K562 (cell line): ENCODE results near the gene PNPLA7. TPM values are rescaled to one million over a fixed set of nuclear protein-coding genes. Genes with fewer than 3 reads are reported as not detected.

Experiments used
- BCLAF1 ChIP-seq, 2 experiments: fragments of 450-650 bp in 1 of 2; IDR thresholded peaks; 2 replicates each; pipeline ENCODE4 v1.6.1; 2011 to 2017; ENCODE audit warnings: low read depth in 2 of 2, antibody characterized with exemption in 1 of 2, borderline replicate concordance in 1 of 2, low read length in 1 of 2, mild to moderate bottlenecking in 1 of 2, mixed read lengths in 1 of 2; ENCODE audit not compliant: control insufficient read depth in 1 of 2
- CHCHD3 ChIP-seq: fragments of 250-450 bp; sonication (Bioruptor Pico); IDR thresholded peaks from 2 replicates; pipeline ENCODE4 v2.1.2; 2022; ENCODE audit warnings: mild to moderate bottlenecking
- FOXA3 ChIP-seq, 2 experiments: fragments of 450-650 bp in 1 of 2; sonication (generic) in 1 of 2; formaldehyde crosslinking; IDR thresholded peaks in 1 of 2; conservative IDR thresholded peaks in 1 of 2; 2 replicates each; pipeline versions ENCODE4 v1.4.0 to v1.8.0; 2020 to 2022; ENCODE audit warnings: mild to moderate bottlenecking in 2 of 2, missing genetic modification reagents in 1 of 2
- HDAC8 ChIP-seq: fragments of 450-650 bp; IDR thresholded peaks from 2 replicates; pipeline ENCODE4 v1.6.1; 2016; ENCODE audit warnings: mild to moderate bottlenecking, missing genetic modification characterization, moderate library complexity, missing compliant biosample characterization
- MEF2A ChIP-seq: IDR thresholded peaks from 2 replicates; pipeline ENCODE4 v1.6.1; 2011; ENCODE audit warnings: low read depth, mild to moderate bottlenecking, low read length, moderate library complexity; ENCODE audit not compliant: control insufficient read depth
- SAFB ChIP-seq: fragments of 200-400 bp; formaldehyde crosslinking; IDR thresholded peaks from 2 replicates; pipeline ENCODE4 v1.6.1; 2017; ENCODE audit warnings: low read depth, low read length, borderline replicate concordance
- TAF9B ChIP-seq: fragments of 450-650 bp; IDR thresholded peaks from 2 replicates; pipeline ENCODE4 v1.6.1; 2018; ENCODE audit warnings: mild to moderate bottlenecking; ENCODE audit not compliant: partially characterized antibody
- ZNF511 ChIP-seq: sonication (generic); formaldehyde crosslinking; IDR thresholded peaks from 2 replicates; pipeline ENCODE4 v1.8.0; 2022; ENCODE audit warnings: mild to moderate bottlenecking, missing genetic modification reagents
- ZNF592 ChIP-seq: fragments of 450-650 bp; IDR thresholded peaks from 2 replicates; pipeline ENCODE4 v1.6.1; 2017; ENCODE audit warnings: antibody characterized with exemption, mild to moderate bottlenecking
- ZNF75A ChIP-seq: fragments of 450-650 bp; formaldehyde crosslinking; IDR thresholded peaks from 2 replicates; pipeline ENCODE4 v1.4.0; 2020; ENCODE audit warnings: mild to moderate bottlenecking
- polyA plus RNA-seq, 8 experiments: library from polyadenylated mRNA; depleted of rRNA in 4 of 8; stranded (reverse) in 5 of 8; unstranded in 3 of 8; fragments of >200 nt; fragmentation: Nextera tagmentation in 2 of 8; fragmentation: Illumina TruSeq in 1 of 8; extraction: Ambion mirVana in 2 of 8; extraction: Trizol in 1 of 8; gene quantifications; 2 replicates each; pipeline versions ENCODE4 v1.2.1 to v1.2.3, GENCODE V29; 2011 to 2014; ENCODE audit warnings: inconsistent platforms in 1 of 8, missing spikeins in 1 of 8
- total RNA-seq, 7 experiments: library from RNA; depleted of rRNA in 6 of 7; stranded (reverse); fragments of >200 nt in 6 of 7; fragmentation: Illumina TruSeq in 2 of 7; extraction: Trizol in 2 of 7; gene quantifications; 2 replicates each; pipeline versions ENCODE4 v1.2.1 to v1.2.3, GENCODE V29; 2011 to 2021; ENCODE audit warnings: low replicate concordance in 1 of 7
- TF ChIP-seq, protein P1 (sequence below): fragments of 250-450 bp; sonication (Bioruptor Pico); IDR thresholded peaks from 2 replicates; pipeline ENCODE4 v1.8.0; 2022; ENCODE audit warnings: moderate library complexity, mild to moderate bottlenecking, inconsistent platforms
- TF ChIP-seq, protein P2 (sequence below): IDR thresholded peaks from 3 replicates; pipeline ENCODE4 v1.6.1; 2011; ENCODE audit warnings: borderline replicate concordance, mild to moderate bottlenecking, moderate library complexity; ENCODE audit not compliant: insufficient read length; ENCODE audit errors: extremely low read depth

Gene PNPLA7
- total and polyA plus RNA-seq, 9 of the 15 experiments (the other 6 are each of a cell fraction or from before 2014, with no cell fraction given) = 0.01 to 0.85 (median 0.19) TPM; not detected in 1

DNA sequence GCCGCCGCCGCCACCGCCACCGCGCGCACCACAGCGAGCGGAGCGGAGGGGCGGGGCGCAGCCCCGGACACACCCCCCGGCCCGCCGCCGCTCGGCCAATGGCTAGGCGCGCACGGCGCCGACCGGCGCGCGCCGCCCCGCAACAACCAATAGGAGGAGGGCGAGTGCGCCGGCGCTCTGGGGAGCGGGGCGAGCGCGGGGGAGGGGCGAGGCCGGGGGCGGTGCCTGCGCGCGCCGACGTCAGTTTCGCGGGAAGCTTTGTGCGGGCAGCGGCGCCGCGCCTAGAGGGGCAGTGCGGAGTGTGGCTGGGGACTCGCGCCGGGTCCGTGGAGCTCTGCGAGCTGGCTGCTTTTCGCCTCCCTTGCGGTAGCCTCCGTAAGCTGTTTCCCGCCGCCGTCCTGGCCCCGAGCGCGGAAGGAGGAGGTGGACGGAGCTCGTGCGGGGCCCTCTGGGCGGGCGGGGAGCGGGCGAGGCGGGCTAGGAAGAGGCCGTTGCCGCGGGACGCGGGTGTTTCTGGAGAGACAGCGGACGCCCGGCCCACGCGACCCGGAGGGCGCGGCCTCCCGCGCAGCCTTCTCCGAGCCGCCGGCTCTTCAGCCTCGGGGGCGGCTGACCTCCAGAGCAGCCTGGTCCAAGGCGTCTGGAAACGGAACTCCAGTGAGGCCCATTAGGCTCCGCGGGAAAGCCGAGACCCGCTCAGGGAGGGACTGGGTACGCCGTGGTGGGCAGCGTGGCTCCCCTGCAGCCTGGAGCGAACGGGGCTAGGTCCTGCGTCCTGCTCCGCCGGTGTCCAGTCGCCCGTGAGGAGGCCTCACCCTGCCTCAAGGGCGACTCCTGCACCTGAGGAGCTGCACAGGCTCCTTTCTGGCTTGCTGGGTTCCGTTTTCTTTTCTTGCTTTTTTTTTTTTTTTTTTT lies 40.5 kb upstream of the PNPLA7 start, which contains the start of gene ZMYND19 (continued):
- TF ChIP-seq BCLAF1 (IDR thresholded peaks at IDR 0.05; ENCODE audit: borderline replicate concordance in 1 of 2, control insufficient read depth in 1 of 2, low read depth in 2 of 2, low read length in 1 of 2) (no peak), ZNF592 (no peak), ZNF75A (no peak), SAFB (no peak), FOXA3 (CRISPR knock-in tag; conservative IDR thresholded peaks at IDR 0.05 in 1 of 2, IDR thresholded peaks at IDR 0.05 in 1 of 2) (no peak), TAF9B (no peak), CHCHD3 (CRISPR knock-in tag) (no peak), HDAC8 (tag) (no peak), MEF2A (no peak), ZNF511 (no peak)
- TF ChIP-seq, protein P1, sequence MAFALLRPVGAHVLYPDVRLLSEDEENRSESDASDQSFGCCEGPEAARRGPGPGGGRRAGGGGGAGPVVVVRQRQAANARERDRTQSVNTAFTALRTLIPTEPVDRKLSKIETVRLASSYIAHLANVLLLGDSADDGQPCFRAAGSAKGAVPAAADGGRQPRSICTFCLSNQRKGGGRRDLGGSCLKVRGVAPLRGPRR = no peak
- TF ChIP-seq, protein P2, sequence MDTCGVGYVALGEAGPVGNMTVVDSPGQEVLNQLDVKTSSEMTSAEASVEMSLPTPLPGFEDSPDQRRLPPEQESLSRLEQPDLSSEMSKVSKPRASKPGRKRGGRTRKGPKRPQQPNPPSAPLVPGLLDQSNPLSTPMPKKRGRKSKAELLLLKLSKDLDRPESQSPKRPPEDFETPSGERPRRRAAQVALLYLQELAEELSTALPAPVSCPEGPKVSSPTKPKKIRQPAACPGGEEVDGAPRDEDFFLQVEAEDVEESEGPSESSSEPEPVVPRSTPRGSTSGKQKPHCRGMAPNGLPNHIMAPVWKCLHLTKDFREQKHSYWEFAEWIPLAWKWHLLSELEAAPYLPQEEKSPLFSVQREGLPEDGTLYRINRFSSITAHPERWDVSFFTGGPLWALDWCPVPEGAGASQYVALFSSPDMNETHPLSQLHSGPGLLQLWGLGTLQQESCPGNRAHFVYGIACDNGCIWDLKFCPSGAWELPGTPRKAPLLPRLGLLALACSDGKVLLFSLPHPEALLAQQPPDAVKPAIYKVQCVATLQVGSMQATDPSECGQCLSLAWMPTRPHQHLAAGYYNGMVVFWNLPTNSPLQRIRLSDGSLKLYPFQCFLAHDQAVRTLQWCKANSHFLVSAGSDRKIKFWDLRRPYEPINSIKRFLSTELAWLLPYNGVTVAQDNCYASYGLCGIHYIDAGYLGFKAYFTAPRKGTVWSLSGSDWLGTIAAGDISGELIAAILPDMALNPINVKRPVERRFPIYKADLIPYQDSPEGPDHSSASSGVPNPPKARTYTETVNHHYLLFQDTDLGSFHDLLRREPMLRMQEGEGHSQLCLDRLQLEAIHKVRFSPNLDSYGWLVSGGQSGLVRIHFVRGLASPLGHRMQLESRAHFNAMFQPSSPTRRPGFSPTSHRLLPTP = no peak
